WI38 (cell line): ENCODE measurements around the gene FAM120C.
A peak's percentile ranks its signal among the peaks of the same experiment; 100 is the strongest.

Experiments used
- H3K4me3 ChIP-seq: 2 replicates; pipeline ENCODE4 v1.5.1; 2011; ENCODE audit warnings: low read depth, mild to moderate bottlenecking, control low read depth, low read length
- TF ChIP-seq, protein P1 (sequence below): IDR thresholded peaks from 2 replicates; pipeline ENCODE4 v1.5.1; 2012; ENCODE audit warnings: low read depth, mild to moderate bottlenecking, control low read depth, low read length

FAM120C gene

DNA sequence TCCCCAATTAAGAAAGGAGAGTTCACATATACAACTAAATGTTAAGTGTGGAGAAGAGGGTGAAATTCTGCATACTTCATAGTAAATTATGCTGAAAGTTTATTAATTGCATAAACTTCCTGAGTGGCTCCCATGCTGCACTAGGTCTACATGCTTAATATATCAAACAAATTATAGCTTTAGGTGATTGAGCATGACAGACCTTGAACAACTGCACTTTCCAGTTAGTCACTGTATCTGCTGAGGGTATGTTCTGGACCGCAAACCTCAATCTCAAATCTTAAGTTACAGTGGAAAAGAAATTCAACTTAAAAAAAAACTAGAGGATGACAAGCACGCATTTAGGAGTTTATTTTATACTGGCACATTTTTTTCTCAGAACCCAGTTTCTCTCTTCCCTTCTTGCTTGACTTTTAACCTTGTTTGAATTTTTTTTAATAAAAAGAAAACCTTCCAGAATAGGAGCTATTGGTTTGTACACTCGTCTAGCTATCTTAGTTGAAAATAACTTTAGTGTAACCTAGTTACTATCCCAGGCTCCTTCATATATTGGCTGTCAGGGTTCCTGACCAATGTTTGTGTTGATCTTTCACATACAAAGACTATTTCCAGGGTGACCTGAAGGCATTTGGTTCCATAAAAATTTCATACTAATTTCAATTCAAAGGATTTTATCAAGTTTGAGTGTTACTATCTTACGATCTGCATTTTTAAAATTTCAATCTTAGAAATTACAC lies 10.2 kb upstream of the FAM120C start:
- TF ChIP-seq, protein P1, sequence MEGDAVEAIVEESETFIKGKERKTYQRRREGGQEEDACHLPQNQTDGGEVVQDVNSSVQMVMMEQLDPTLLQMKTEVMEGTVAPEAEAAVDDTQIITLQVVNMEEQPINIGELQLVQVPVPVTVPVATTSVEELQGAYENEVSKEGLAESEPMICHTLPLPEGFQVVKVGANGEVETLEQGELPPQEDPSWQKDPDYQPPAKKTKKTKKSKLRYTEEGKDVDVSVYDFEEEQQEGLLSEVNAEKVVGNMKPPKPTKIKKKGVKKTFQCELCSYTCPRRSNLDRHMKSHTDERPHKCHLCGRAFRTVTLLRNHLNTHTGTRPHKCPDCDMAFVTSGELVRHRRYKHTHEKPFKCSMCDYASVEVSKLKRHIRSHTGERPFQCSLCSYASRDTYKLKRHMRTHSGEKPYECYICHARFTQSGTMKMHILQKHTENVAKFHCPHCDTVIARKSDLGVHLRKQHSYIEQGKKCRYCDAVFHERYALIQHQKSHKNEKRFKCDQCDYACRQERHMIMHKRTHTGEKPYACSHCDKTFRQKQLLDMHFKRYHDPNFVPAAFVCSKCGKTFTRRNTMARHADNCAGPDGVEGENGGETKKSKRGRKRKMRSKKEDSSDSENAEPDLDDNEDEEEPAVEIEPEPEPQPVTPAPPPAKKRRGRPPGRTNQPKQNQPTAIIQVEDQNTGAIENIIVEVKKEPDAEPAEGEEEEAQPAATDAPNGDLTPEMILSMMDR = no peak
- H3K4me3 ChIP-seq = no peak overlapping the region

DNA sequence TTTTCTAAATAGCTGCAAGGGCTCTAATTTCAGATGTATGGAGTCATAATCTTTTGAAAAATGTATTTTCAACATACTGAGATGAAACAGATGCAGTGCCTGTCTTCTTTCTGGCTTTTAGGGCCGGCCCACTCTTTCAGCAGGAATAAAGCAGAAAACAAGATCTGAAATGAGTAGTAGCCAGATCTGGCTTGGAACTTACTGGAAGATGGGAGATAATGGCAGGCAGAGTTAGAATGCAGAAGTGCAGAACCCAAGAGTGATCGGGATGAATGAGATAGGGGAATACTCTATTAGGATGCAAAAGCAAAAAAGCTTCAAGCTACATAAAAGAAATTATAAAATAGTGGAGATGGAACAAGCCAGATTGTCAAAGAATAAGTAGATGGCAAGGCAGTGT lies 1.4 kb upstream of the FAM120C start:
- TF ChIP-seq, protein P1 = no peak
- no peak overlapping the region for H3K4me3 ChIP-seq

DNA sequence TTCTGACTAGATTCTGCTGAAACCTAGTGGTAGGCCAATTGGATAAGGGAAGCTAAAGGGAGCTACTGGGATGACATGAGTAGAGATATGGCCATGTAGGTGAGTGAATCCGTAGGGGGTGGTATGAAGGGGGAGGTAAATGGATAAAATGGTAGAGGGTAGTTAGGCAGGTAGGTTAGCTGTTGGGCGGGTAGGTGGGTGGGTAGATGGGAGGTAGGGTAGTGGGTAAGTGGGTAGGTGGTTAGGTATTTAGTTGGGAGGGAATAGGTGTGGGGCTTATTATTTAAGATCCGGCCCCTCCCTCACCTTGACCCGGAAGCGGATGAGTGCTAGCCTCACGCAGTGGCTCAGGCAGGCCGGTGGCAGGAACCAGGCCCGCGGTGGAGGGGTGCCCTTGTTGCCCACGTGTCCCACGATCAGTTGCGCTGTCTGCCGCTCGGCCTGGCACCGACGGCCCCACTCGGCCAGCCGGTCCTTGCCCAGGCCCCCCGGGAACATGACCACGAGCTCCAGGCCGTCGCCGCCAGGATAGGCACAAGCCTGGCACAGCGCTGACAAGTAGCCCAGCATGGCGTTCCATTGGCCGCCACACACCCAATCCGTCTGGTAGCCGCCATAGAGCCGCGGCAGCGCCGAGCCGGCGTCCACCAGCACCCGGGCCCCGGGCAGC lies 725 bp downstream of the FAM120C start:
- peak overlapping the region; percentile 66 for H3K4me3 ChIP-seq
- TF ChIP-seq, protein P1 = no peak

DNA sequence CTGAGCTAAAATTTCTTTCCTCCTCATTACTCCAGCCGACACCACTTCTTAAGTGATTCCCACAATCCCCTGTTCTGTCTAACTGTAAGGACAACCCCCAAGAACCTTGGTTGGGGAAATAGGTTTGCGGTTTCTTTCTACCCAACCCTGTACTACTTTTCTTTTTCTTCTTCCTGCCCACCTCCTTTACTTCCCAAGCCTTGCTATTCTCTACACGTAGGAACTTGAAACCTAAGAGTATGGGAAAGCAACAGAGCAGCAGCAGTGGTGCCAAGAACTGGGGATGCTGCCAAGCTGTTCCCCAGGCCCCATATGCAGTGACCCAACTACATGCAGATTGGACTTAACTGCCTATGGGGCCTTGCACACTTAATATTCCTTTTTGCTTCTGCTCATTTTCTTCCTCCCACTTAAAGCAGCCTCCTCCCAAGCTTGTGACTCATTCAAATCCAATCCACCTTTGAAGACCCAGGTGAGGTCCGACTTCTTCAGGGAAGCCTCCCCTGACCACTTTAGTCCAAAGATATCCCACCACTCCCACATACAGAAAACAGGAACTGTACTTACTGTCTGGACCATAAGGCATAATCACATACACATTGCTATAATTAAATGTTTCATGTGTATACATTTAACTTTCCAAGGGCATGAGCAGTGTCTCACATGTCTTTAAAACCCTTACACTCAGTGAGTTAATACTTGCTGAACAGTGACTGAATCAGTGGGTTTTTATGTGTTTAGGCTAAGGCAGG lies 1.7 kb downstream of the FAM120C start:
- TF ChIP-seq, protein P1 = no peak
- peak overlapping the region; percentile 66 for H3K4me3 ChIP-seq

DNA sequence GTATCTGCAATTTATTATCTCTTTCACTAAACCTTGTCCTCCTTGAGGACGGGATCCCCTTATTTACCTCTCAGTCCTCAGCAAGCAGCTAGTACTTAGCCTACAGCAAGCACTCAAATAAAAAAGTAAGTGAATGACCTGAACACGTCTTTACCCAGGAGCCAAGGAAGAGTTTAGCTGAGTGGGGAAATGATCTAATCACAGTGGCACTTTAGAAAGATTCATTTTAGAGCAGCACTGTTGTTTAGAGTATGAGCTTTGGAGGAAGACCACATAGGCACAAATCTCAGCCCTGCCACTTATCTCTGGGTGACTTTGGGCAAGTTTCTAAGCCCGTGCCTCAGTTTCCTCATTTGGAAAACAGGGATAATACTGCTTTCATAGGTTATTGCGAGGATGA lies 2.7 kb downstream of the FAM120C start:
- TF ChIP-seq, protein P1 = no peak
- peak overlapping the region; percentile 66 for H3K4me3 ChIP-seq

DNA sequence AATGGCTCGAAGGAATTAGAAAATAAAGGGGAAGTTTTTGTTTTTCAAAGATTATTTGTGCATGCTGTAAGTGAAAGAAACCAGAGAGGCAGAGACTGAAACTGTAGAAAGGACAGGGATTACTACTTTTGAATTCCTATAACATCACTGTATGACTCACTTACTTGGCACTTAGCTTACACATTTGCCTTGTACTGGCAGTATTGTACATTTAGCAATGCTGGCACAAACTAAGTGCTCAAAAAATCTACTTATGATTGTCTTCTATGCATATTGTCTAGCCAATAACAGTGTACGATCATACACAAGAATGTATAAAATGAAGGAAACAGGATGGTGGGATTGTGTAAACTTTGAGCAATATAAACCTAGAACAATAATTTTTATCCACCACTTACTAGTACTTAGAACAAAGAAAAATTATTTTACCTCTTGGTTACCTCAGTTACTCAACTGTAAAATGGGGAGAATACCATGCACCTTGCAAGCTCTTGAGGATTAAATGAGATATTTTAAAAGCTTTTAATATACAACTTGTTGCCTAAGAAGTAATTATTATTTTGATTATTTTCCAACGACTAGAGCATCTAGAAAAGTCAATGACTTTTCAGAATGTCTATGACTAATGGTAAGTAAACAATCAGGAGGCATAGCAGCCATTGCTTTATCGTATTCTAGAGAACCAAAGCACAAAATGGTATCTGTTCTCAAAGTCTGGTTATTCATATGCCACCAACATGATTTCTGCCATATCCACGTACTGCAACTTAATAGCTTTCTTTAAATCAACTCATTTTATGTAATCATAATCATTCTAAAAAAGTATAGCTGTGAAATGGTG lies 4.7 kb downstream of the FAM120C start:
- peak overlapping the region; percentile 32 for H3K4me3 ChIP-seq

More for the DNA sequence above, 4.7 kb downstream of the FAM120C start:
- TF ChIP-seq, protein P1 = no peak
